CD4-positive, alpha-beta T cell treated with Interleukin-6 at 100 ng/mL for 8 hours (primary cell): ENCODE data around the gene LRRC7.

Experiments
- DNase-seq: peaks from one replicate; pipeline ENCODE4 v3.0.0-alpha.2; 2020; ENCODE audit warnings: mixed read lengths, low spot score

LRRC7 gene

GRCh38 chr1:70092526-70092925, 524.8 kb downstream of the LRRC7 start:
- DNase-seq: no peak

GRCh38 chr1:70093250-70093975, 525.7 kb downstream of the LRRC7 start:
- DNase-seq: no peak

DNA sequence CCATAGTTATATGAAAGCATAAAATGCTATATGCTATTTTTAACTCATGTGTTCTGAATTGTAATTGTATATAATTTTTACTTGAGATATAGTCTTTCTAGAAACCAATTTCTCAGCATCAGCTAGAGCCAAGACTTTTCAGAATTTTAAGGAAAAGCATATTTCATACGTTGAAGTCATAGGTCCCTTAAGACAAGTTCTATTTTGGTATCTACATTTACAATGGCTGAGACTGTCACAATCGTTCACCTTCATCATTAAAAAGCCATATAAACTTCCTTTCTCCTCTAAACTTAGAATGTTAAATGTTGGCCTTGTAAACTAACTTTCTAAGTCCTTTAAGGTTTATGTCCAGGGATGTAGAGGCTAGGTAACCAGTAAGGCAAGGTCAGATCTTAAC, 533.5 kb downstream of the LRRC7 start:
- no peak for DNase-seq

GRCh38 chr1:70101774-70102173, 534.1 kb downstream of the LRRC7 start:
- DNase-seq: no peak

GRCh38 chr1:70103770-70104169, 536.0 kb downstream of the LRRC7 start:
- no peak for DNase-seq

- no peak for DNase-seq
Observed at GRCh38 chr1:70109241-70109640, 541.5 kb downstream of the LRRC7 start.

DNA sequence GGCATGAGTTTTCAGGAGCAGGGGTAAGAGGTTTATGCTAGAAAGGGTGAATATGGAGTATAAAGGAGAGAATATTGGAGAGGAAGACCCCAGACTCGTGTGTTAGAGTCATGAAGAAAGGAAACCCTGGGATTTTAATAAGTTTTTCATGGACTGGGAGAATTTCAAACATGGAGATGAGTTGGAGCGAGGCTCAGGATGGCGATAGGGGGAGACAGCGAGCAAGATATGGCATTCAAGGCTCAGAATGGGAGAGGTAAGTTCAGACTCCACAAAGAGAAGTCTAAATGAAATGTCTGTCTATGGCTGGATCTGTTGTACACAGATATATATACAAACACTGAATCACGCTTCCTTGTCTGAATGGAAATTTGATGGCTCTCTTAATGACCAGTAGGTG, 545.1 kb downstream of the LRRC7 start:
- DNase-seq: no peak

DNA sequence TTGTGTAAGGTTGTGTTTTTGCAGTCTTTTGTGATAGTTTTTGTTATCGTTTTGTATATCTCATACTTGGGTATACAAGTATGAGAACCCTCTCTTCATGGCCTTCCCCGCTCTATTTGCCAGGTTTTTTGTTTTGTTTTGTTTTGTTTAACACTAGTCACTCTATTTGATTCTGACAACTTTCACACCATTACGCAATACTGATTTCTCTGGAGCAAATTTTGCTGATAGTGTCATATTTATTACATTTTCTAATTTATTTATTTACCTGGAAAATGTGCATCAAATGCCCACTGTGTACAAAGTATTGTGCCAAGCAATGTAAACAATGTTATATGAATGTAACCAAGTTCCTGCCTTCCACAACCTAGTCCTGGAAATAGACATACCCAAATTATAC, 547.6 kb downstream of the LRRC7 start:
- no peak for DNase-seq

- DNase-seq: no peak
Observed at GRCh38 chr1:70117046-70117445, 549.3 kb downstream of the LRRC7 start.

- no peak for DNase-seq
Observed at GRCh38 chr1:70134148-70134547, 566.4 kb downstream of the LRRC7 start.

- no peak for DNase-seq
Observed at GRCh38 chr1:70140343-70140742, 572.6 kb downstream of the LRRC7 start.

GRCh38 chr1:70140894-70141293, 573.2 kb downstream of the LRRC7 start:
- DNase-seq: no peak

DNA sequence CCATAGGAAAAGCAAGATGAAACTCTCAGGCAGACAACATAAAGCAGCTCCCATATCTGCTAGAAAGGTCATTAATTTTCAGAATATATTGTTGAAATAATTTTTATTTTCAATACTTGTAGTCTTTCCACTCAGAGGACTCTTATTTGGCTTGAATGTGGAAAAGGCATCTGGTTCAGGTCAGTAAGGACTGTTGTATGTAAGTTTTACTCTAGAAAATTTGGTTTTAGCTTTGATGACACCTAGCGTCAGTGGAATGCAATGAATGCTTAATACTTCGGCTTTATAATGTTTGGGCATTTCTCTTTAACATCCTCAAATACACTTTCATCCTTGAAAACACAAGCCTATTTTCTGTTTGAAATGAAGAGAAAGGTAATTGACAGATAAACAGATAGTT, 574.4 kb downstream of the LRRC7 start:
- no peak for DNase-seq

GRCh38 chr1:70143048-70143659, 575.4 kb downstream of the LRRC7 start:
- DNase-seq: no peak

DNA sequence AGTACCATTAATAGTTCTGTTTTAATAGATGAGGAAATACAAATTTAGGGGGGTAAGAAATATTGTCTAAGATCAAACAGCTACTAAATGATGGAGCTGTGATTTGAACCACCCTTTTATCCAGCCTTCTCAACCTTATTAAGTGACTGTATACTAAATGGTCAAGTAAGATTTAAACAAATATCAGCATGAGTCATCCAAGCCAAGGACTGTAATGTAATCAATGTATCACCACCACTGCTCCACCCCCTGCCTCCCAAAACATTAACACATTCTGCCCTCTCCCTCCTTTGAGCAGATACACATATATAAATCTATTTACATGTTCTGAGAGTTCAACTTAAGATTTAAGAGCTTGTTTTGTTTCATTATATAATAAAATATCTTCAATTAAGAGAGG, 578.8 kb downstream of the LRRC7 start:
- DNase-seq: no peak

- DNase-seq: no peak
Observed at GRCh38 chr1:70150444-70150843, 582.7 kb downstream of the LRRC7 start.

GRCh38 chr1:70153739-70154138, 586.0 kb downstream of the LRRC7 start:
- no peak for DNase-seq

GRCh38 chr1:70156529-70157120, 588.9 kb downstream of the LRRC7 start:
- no peak for DNase-seq

GRCh38 chr1:70164350-70164749, 596.6 kb downstream of the LRRC7 start:
- DNase-seq: no peak

DNA sequence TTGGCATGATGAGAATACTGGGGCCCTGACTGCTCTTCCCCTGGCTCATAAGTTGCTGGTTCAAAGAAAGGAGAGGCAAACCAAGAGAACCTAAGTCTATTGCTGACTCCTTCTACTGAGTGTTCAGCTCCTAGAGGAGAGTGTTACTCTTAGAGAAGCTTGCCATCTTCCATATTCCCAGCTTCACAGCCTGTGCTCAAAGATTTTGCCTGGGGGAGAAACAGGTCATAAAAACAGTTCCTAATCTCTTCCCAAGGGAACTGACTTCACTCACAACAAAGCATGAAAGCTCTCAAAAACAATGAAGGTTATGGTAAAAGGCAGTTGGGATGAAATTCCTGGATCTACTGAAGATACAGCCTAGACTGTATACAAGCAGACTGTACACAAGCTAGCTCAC, 600.6 kb downstream of the LRRC7 start:
- DNase-seq: no peak

DNA sequence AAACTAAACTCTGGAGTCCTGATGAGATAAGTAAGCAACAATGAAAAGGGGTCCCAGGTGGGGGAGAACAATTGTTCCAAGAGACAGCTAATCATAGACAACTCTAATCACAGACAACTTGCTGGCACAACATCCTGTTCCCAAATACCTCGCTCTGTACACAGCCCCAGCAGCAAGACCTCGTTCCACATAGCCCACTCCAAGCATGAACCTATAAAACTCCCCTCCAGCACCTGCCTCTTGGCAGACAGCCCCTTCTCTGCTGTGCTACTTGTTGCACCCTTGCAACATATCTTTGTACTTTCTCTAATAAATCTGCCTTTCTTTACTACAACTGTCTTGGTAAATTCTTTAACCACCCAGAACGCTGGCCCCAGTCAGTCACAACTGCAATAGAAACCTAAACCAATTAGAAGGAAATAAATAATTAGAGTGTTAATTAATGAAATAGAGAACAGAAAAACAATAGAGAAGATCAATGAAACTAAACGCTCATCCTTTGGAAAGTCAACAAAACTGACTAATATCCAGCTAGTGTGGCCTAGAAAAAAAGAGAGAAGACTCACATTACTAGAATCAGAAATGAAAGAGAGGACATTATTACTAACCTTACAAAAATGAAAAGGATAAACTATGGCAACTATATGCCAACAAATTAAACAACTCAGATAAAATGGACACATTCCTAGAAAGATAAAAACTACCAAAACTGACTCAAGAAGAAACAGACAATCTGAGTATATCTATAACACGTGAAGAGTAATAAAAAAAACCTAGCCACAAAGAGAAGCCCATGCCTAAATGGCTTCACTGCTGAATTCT, 601.5 kb downstream of the LRRC7 start:
- DNase-seq: no peak

GRCh38 chr1:70171512-70171911, 603.8 kb downstream of the LRRC7 start:
- no peak for DNase-seq
